ENCODE data around the gene MT1B. TPM values are rescaled to one million over a fixed set of nuclear protein-coding genes. Genes with fewer than 3 reads are reported as not detected.

The MT1B gene
- total and polyA plus RNA-seq, 2 of the 13 experiments (the other 11 are each of a cell fraction or from before 2014, with no cell fraction given) = 0.89 TPM; not detected in 1

GRCh38 chr16:56643080-56643778, 8.5 kb upstream of the MT1B start (continued):
- TF ChIP-seq TFE3 (CRISPR knock-in tag; IDR thresholded peaks at IDR 0.05) = no peak
- no peak for TF ChIP-seq ZFP62 (CRISPR knock-in tag; IDR thresholded peaks at IDR 0.05)
- no peak for TF ChIP-seq PHB2 (IDR thresholded peaks at IDR 0.05; ENCODE audit: partially characterized antibody)
- no peak for TF ChIP-seq ZNF431 (CRISPR knock-in tag; IDR thresholded peaks at IDR 0.05; ENCODE audit: borderline replicate concordance, low read depth)
- no peak for TF ChIP-seq HDAC1 (CRISPR knock-in tag; IDR thresholded peaks at IDR 0.05)
- TF ChIP-seq ZUFSP (CRISPR knock-in tag; IDR thresholded peaks at IDR 0.05; ENCODE audit: borderline replicate concordance) = no peak
- TF ChIP-seq SATB2 (CRISPR knock-in tag; IDR thresholded peaks at IDR 0.05) = no peak
- peak in 1 of 2 experiments; percentile 52; a peak in 1 of 4 replicates for TF ChIP-seq HMGXB4 (CRISPR knock-in tag; IDR thresholded peaks at IDR 0.05; ENCODE audit: borderline replicate concordance in 1 of 2, low read depth in 1 of 2)
- TF ChIP-seq ZFY (CRISPR knock-in tag; IDR thresholded peaks at IDR 0.05) = no peak; the same call in 1 of the 2 replicates
- TF ChIP-seq RERE (CRISPR knock-in tag; IDR thresholded peaks at IDR 0.05; ENCODE audit: low read depth) = no peak
- TF ChIP-seq SAFB2 (CRISPR knock-in tag; IDR thresholded peaks at IDR 0.05; ENCODE audit: borderline replicate concordance, low read depth) = no peak
- peak; percentile 67; the same call in 1 of the 2 replicates for TF ChIP-seq ZNF274 (CRISPR knock-in tag; IDR thresholded peaks at IDR 0.05)
- no peak for TF ChIP-seq KMT2A (CRISPR knock-in tag; IDR thresholded peaks at IDR 0.05)
- TF ChIP-seq ZNF430 (CRISPR knock-in tag; IDR thresholded peaks at IDR 0.05) = peak; percentile 54; the same call in 1 of the 2 replicates
- no peak for TF ChIP-seq CCDC6 (CRISPR knock-in tag; IDR thresholded peaks at IDR 0.05)
- TF ChIP-seq GLMP (CRISPR knock-in tag; IDR thresholded peaks at IDR 0.05; ENCODE audit: borderline replicate concordance) = no peak
- no peak for TF ChIP-seq SP140L (CRISPR knock-in tag; IDR thresholded peaks at IDR 0.05; ENCODE audit: borderline replicate concordance)
